Left lung (tissue), 10 donors: ENCODE results near the gene FAM111A. TPM values are rescaled to one million over a fixed set of nuclear protein-coding genes. Genes with fewer than 3 reads are reported as not detected.

Experiments used
- ATAC-seq: fragments of 200-7000 bp; cut with Tn5 transposase; one replicate; pipeline ENCODE4 v1.9.1; 2020; ENCODE audit warnings: moderate library complexity
- DNase-seq, 4 donors: peaks; one replicate each; pipeline ENCODE4 v3.0.0-alpha.2; 2013 to 2020
- H3K27ac ChIP-seq, 2 donors: fragments of 200-600 bp; sonication (generic) in 1 of 2; one replicate each; pipeline versions ENCODE4 v1.5.0 to v1.8.0; 2020 to 2021
- H3K27me3 ChIP-seq, 2 donors: fragments of 200-600 bp; sonication (generic) in 1 of 2; one replicate each; pipeline versions ENCODE4 v1.5.0 to v1.8.0; 2020 to 2021
- H3K36me3 ChIP-seq, 2 donors: fragments of 200-600 bp; sonication (generic) in 1 of 2; one replicate each; pipeline versions ENCODE4 v1.5.0 to v1.8.0; 2020 to 2021
- H3K4me1 ChIP-seq, 2 donors: fragments of 200-600 bp; one replicate each; pipeline ENCODE4 v1.8.0; 2021
- H3K4me3 ChIP-seq, 2 donors: fragments of 200-600 bp; sonication (generic) in 1 of 2; one replicate each; pipeline versions ENCODE4 v1.5.0 to v1.8.0; 2020 to 2021; ENCODE audit warnings: mild to moderate bottlenecking in 1 of 2
- H3K9me3 ChIP-seq, 2 donors: fragments of 200-600 bp; sonication (generic) in 1 of 2; one replicate each; pipeline versions ENCODE4 v1.5.0 to v1.8.0; 2020 to 2021
- intact Hi-C, 2 donors: fragments of 100-400 bp; cut with DNase I; formaldehyde crosslinking; loops; one replicate each; pipeline versions ENCODE4 v1.11.2 to v1.14.2; 2022
- polyA plus RNA-seq, 6 donors: library from polyadenylated mRNA; unstranded; fragments of 120-200 nt; gene quantifications; one replicate each; pipeline ENCODE4 v1.2.1, GENCODE V29; 2013; ENCODE audit not compliant: insufficient read length in 6 of 6
- total RNA-seq, 2 donors: library from RNA; stranded (reverse); fragmentation: NEBNext Ultra II Directional; extraction: Animal tissue kit (Norgen Biotek cat#: 25700); gene quantifications; one replicate each; pipeline ENCODE4 v1.2.1, GENCODE V29; 2021
- TF ChIP-seq, protein P1 (sequence below), 2 donors: fragments of 200-600 bp; sonication (generic) in 1 of 2; IDR thresholded peaks; one replicate each; pipeline versions ENCODE4 v1.5.0 to v1.8.0; 2021; ENCODE audit warnings: antibody characterized with exemption in 2 of 2
- donor health status: DM: no; HTN: yes; CAD: no.
- donor health status: DM: no; HTN: no; CAD: no.

FAM111A gene
- total and polyA plus RNA-seq, 8 donors: 50.3 to 113 (median 91.7) TPM

DNA sequence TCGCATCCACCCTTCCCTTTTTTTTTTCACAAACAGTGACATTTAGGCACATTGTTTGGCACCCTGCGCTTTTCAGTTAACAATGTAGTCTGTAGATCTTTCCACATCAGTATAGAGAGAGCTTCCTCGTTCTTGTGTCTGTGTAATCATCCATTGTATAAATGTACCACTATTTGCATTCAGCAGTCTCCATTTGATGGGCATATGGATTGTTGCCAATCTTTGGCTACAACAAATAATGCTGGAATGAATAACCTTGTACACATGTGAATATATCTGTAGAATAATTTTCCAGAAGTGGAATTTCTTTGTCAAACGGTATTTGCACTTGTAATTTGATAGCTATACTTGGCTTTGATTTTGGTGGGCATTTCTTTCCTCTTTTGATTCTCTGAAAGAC lies 52.9 kb downstream of the FAM111A start:
- DNase-seq (no peak), ATAC-seq (no peak)
- no peaks in the 10 kb centered on the region for H3K27me3 ChIP-seq
- intact Hi-C loops: no loop called here
- no peak overlapping the region for H3K27ac ChIP-seq
- H3K4me1 ChIP-seq: peaks cover 12 to 40% of the 10 kb centered on the region in 2 donors
- H3K9me3 ChIP-seq: no peaks in the 10 kb centered on the region
- TF ChIP-seq, protein P1, sequence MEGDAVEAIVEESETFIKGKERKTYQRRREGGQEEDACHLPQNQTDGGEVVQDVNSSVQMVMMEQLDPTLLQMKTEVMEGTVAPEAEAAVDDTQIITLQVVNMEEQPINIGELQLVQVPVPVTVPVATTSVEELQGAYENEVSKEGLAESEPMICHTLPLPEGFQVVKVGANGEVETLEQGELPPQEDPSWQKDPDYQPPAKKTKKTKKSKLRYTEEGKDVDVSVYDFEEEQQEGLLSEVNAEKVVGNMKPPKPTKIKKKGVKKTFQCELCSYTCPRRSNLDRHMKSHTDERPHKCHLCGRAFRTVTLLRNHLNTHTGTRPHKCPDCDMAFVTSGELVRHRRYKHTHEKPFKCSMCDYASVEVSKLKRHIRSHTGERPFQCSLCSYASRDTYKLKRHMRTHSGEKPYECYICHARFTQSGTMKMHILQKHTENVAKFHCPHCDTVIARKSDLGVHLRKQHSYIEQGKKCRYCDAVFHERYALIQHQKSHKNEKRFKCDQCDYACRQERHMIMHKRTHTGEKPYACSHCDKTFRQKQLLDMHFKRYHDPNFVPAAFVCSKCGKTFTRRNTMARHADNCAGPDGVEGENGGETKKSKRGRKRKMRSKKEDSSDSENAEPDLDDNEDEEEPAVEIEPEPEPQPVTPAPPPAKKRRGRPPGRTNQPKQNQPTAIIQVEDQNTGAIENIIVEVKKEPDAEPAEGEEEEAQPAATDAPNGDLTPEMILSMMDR (IDR thresholded peaks at IDR 0.05): no peak
- peaks cover 0 to 57% of the 10 kb centered on the region in 2 donors for H3K36me3 ChIP-seq
- H3K4me3 ChIP-seq: no peak overlapping the region

DNA sequence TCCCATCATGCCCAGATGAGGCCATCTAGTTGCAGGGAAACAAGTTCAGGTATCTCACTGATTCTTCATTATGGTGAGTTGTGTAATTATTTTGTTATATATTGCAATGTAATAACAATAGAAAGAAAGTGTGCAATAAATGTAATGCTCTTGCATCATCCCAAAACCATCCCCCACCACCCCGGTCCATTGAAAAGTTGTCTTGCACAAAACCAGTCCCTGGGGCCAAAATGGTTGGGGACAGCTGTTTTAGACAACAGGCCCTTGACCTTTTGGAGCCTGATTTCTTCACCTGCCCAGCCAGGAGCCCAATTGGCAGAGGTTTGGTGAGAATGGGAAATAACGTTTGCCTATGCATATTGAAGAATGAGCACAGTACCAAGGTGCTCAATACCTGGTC lies 54.1 kb downstream of the FAM111A start:
- intact Hi-C loops: no loop called here
- TF ChIP-seq, protein P1 (IDR thresholded peaks at IDR 0.05): no peak
- Histone ChIP-seq H3K4me3 (no peak overlapping the region), H3K27ac (no peak overlapping the region), H3K27me3 (no peaks in the 10 kb centered on the region), H3K9me3 (no peaks in the 10 kb centered on the region), H3K4me1 (peaks cover 12 to 37% of the 10 kb centered on the region in 2 donors), H3K36me3 (peaks cover 0 to 59% of the 10 kb centered on the region in 2 donors)
- ATAC-seq (no peak), DNase-seq (no peak)

DNA sequence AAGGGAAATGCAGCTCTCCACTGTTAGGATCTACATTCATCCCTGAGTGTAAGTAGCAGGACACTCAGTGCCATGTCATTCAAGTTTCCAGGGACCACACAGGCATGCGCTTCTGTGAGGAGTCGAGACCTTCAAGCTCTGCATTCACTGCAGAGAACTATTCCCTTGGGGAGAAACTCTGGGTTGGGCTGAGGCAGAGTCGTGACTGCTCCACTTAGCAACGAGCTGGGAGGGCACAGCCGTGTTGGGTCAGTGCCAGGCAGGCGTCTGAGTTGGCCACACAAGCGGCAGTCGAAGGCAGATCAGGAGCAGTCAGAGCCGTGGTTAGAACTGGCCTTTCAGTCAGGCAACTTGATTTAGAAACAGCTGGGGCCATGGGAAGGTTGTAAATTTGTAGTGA lies 55.3 kb downstream of the FAM111A start:
- Histone ChIP-seq H3K36me3 (peaks cover 0 to 51% of the 10 kb centered on the region in 2 donors), H3K4me1 (peaks cover 12 to 37% of the 10 kb centered on the region in 2 donors), H3K9me3 (no peaks in the 10 kb centered on the region), H3K27ac (no peak overlapping the region), H3K4me3 (no peak overlapping the region), H3K27me3 (no peaks in the 10 kb centered on the region)
- intact Hi-C loops: no loop called here
- DNase-seq (peak; percentile 78 to 93 (median 87)), ATAC-seq (peak; percentile 86)
- TF ChIP-seq, protein P1 (IDR thresholded peaks at IDR 0.05): no peak

DNA sequence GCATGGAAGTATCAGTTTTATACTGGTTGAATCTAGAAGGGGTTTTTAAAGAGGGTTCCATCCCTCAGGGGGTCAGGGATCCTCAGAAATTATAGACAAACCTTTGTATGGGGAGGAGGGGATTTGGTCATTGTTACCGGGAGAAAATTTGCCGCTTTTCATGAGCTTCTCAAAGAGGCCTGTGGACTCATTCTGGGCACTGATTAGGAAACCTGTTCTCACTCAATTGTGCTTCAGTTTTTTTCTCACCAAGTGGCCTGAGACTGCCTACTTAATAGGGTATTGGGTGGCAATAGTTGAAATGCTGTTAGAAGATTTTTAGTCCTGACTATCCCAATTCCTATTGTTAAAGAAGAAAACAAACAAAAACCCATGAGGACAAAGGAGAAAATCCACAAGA lies 56.1 kb downstream of the FAM111A start:
- intact Hi-C loops: no loop called here
- Histone ChIP-seq H3K4me3 (no peak overlapping the region), H3K9me3 (no peaks in the 10 kb centered on the region), H3K4me1 (peaks cover 12 to 37% of the 10 kb centered on the region in 2 donors), H3K27me3 (no peaks in the 10 kb centered on the region), H3K36me3 (peaks cover 0 to 47% of the 10 kb centered on the region in 2 donors), H3K27ac (no peak overlapping the region)
- peak; percentile 49 for ATAC-seq
- no peak for DNase-seq
- TF ChIP-seq, protein P1 (IDR thresholded peaks at IDR 0.05): no peak

DNA sequence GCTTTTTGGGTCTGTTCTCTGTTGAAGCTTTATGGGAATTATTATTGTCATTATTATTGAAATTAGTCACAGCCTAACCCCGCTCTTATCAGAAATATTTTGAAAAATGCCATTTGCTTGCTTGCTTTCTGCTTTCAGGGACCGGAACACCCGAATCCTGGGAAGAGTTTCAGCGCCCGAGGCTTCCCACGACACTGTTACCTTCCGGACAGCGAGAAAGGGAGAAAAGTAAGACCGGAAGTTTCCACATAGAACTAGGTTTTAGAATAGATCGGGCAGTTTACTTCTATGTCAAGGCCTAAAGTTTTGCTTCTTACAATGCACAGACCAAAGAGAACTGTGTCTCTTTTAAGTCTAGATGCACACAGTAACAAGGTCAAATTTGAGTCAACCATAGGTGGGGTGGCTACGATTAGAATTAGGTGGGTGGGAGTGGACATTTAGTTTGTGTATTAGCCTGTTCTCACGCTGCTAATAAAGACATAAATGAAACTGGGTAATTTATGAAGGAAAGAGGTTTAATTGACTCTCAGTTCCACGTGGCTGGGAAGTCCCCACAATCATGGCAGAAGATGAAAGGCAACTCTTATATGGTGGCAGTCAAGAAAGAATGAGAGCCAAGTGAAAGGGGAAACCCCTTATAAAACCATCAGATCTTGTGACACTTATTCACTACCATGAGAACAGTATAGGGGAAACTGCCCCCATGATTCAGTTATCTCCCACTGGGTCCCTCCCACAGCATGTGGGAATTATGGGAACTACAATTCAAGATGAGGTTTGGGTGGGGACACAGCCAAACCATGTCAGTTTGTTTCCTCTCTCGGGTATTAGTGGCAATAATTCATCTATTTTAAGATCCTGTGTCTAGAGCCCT lies 57.1 kb downstream of the FAM111A start:
- Histone ChIP-seq H3K4me3 (no peak overlapping the region), H3K36me3 (peaks cover 0 to 46% of the 10 kb centered on the region in 2 donors), H3K27me3 (no peaks in the 10 kb centered on the region), H3K4me1 (peaks cover 12 to 43% of the 10 kb centered on the region in 2 donors), H3K27ac (peak overlapping the region in 1 of 2 donors; percentile 9), H3K9me3 (no peaks in the 10 kb centered on the region)
- intact Hi-C loops: loop anchor here in 1 of 2 donors (10.0 kb wide), 1 partner anchor 85 kb away; no protein-coding TSS in a partner anchor
- TF ChIP-seq, protein P1 (IDR thresholded peaks at IDR 0.05): no peak
- ATAC-seq (no peak), DNase-seq (no peak)
